Tibial nerve (tissue), 4 donors: Measurements from ENCODE around the gene KRT32. TPM values are rescaled to one million over a fixed set of nuclear protein-coding genes. Genes with fewer than 3 reads are reported as not detected.

Experiments
- DNase-seq, 2 donors: peaks; one replicate each; pipeline ENCODE4 v3.0.0-alpha.2; 2019; ENCODE audit warnings: low spot score in 2 of 2
- H3K27ac ChIP-seq, 4 donors: fragments of 200-600 bp; sonication (generic) in 3 of 4; one replicate each; pipeline ENCODE4 v1.5.1; 2017 to 2019; ENCODE audit warnings: mild to moderate bottlenecking in 1 of 4
- H3K27me3 ChIP-seq, 2 donors: fragments of 200-600 bp; sonication (generic) in 1 of 2; one replicate each; pipeline versions ENCODE4 v1.5.1 to v1.6.0; 2017 to 2019
- H3K36me3 ChIP-seq, 3 donors: fragments of 200-600 bp; sonication (generic); one replicate each; pipeline ENCODE4 v1.5.1; 2018 to 2019
- H3K4me1 ChIP-seq, 4 donors: fragments of 200-600 bp; sonication (generic) in 3 of 4; one replicate each; pipeline ENCODE4 v1.5.1; 2017 to 2019
- H3K4me3 ChIP-seq, 4 donors: fragments of 200-600 bp; sonication (generic) in 3 of 4; one replicate each; pipeline ENCODE4 v1.5.1; 2017 to 2019; ENCODE audit warnings: mild to moderate bottlenecking in 1 of 4, moderate library complexity in 1 of 4
- H3K9me3 ChIP-seq, 4 donors: fragments of 200-600 bp; sonication (generic) in 3 of 4; one replicate each; pipeline ENCODE4 v1.5.1; 2017 to 2019
- EP300 ChIP-seq, 2 donors: sonication (generic); formaldehyde crosslinking; IDR thresholded peaks; one replicate each; pipeline ENCODE4 v1.6.1; 2017; ENCODE audit warnings: antibody characterized with exemption in 2 of 2, mild to moderate bottlenecking in 1 of 2
- POLR2A ChIP-seq, 2 donors: fragments of 450-650 bp; IDR thresholded peaks; one replicate each; pipeline ENCODE4 v1.6.1; 2017; ENCODE audit warnings: antibody characterized with exemption in 2 of 2, mild to moderate bottlenecking in 2 of 2, moderate library complexity in 2 of 2
- WGBS, 2 donors: methylation state at CpG; one replicate each; pipeline ENCODE4 v1.1.5; 2018; 5-methylcytosine and 5-hydroxymethylcytosine counted together
- total RNA-seq, 4 donors: library from RNA; depleted of rRNA; stranded (reverse); fragments of >200 nt; gene quantifications; one replicate each; pipeline ENCODE4 v1.1.0, GENCODE V29; 2016
- TF ChIP-seq, protein P1 (sequence below), 5 experiments: fragments of 200-600 bp in 3 of 5; fragments of 450-650 bp in 2 of 5; sonication (generic) in 3 of 5; IDR thresholded peaks; one replicate each; pipeline ENCODE4 v1.5.1; 2016 to 2019; ENCODE audit warnings: antibody characterized with exemption in 5 of 5, mild to moderate bottlenecking in 3 of 5, moderate library complexity in 2 of 5

KRT32 gene
- total RNA-seq, 4 donors from 2014 or later, result 0.21 TPM; not detected in 3

DNA sequence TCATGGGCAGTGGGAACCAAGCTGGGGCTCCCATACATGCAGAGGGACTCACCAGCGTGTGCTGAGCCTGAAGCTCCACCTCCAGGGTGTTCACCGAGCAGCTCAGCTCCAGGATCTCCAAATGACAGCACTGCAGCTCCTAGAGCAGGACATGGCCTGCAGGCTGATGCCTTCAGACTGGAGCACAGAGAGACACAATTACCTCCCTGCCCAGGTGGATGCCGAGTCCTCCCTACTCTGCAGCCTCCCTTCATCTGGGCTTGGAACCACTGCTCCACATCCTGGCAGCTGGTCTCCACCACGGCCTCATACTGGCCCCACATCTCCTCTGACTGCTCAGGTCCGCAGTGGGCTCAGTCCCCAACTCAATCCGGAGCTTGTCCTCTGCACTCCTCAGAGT, 18.2 kb downstream of the KRT32 start:
- no peak for TF ChIP-seq EP300 (IDR thresholded peaks at IDR 0.05)
- TF ChIP-seq POLR2A (IDR thresholded peaks at IDR 0.05), result no peak
- TF ChIP-seq, protein P1, sequence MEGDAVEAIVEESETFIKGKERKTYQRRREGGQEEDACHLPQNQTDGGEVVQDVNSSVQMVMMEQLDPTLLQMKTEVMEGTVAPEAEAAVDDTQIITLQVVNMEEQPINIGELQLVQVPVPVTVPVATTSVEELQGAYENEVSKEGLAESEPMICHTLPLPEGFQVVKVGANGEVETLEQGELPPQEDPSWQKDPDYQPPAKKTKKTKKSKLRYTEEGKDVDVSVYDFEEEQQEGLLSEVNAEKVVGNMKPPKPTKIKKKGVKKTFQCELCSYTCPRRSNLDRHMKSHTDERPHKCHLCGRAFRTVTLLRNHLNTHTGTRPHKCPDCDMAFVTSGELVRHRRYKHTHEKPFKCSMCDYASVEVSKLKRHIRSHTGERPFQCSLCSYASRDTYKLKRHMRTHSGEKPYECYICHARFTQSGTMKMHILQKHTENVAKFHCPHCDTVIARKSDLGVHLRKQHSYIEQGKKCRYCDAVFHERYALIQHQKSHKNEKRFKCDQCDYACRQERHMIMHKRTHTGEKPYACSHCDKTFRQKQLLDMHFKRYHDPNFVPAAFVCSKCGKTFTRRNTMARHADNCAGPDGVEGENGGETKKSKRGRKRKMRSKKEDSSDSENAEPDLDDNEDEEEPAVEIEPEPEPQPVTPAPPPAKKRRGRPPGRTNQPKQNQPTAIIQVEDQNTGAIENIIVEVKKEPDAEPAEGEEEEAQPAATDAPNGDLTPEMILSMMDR (IDR thresholded peaks at IDR 0.05), result no peak
- Histone ChIP-seq H3K4me1 (peaks cover 0 to 11% (median 0%) of the 10 kb centered on the region in 4 donors), H3K27ac (no peak overlapping the region), H3K9me3 (peaks cover 0 to 12% (median 0%) of the 10 kb centered on the region in 4 donors), H3K36me3 (no peaks in the 10 kb centered on the region), H3K4me3 (no peak overlapping the region), H3K27me3 (no peaks in the 10 kb centered on the region)
- 81 to 96% methylated on average over 4 to 6 of the region's 6 CpGs for WGBS, 2 donors
- no peak for DNase-seq

DNA sequence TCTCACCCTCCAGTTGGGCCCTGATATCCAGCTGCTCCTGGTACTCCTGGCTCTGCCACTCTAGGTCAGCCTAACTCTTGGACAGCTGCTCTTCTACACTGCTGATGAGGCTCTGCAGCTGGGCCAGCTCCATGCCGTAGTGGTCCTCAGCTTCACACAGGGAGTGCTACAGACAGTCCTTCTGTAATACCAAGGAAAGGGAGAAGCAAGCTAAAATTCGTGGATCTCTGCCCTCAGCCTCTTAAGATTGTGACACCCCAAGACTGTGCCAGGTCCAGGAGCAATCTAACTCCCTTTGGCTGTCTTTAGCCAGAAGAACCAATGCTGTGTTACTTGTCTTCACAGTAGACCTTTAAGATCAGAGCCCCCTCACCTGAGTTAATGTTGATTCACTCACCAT, 18.7 kb downstream of the KRT32 start:
- Histone ChIP-seq H3K4me1 (peaks cover 0 to 11% (median 0%) of the 10 kb centered on the region in 4 donors), H3K36me3 (no peaks in the 10 kb centered on the region), H3K27me3 (no peaks in the 10 kb centered on the region), H3K4me3 (no peak overlapping the region), H3K27ac (no peak overlapping the region), H3K9me3 (peaks cover 0 to 12% (median 0%) of the 10 kb centered on the region in 4 donors)
- 44 to 51% methylated on average over 2 of the region's 2 CpGs for WGBS, 2 donors
- no peak for TF ChIP-seq POLR2A (IDR thresholded peaks at IDR 0.05)
- TF ChIP-seq EP300 (IDR thresholded peaks at IDR 0.05), result no peak
- TF ChIP-seq, protein P1 (IDR thresholded peaks at IDR 0.05), result no peak
- no peak for DNase-seq

DNA sequence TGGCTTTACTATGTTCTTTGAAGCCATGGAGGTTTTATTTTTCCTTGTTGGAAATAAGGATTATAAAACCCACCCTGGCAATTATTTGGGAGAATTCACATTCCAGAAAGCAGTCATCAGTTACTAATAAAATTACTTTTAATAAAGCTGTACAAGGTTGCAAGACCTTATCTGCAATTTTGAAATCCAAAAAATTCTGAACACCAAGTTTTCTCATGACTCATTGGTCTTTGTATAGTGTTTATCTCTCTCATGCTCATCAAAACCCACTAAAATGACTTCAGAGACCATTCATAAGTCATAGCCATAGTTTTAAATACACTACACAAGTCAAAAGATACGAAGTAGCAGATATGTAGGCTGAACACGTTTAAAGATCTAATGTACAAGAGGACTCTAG, 20.4 kb downstream of the KRT32 start:
- no peaks in the 10 kb centered on the region for H3K36me3 ChIP-seq
- H3K27me3 ChIP-seq, result no peaks in the 10 kb centered on the region
- WGBS, 2 donors, result 21 to 49% methylated on average over 2 of the region's 2 CpGs
- H3K9me3 ChIP-seq, result peaks cover 0 to 6% (median 0%) of the 10 kb centered on the region in 4 donors
- H3K4me3 ChIP-seq, result no peak overlapping the region
- H3K4me1 ChIP-seq, result peaks cover 0 to 11% (median 0%) of the 10 kb centered on the region in 4 donors
- no peak overlapping the region for H3K27ac ChIP-seq
- no peak for DNase-seq
- TF ChIP-seq EP300 (IDR thresholded peaks at IDR 0.05) (no peak), POLR2A (IDR thresholded peaks at IDR 0.05) (no peak)
- TF ChIP-seq, protein P1 (IDR thresholded peaks at IDR 0.05), result no peak

DNA sequence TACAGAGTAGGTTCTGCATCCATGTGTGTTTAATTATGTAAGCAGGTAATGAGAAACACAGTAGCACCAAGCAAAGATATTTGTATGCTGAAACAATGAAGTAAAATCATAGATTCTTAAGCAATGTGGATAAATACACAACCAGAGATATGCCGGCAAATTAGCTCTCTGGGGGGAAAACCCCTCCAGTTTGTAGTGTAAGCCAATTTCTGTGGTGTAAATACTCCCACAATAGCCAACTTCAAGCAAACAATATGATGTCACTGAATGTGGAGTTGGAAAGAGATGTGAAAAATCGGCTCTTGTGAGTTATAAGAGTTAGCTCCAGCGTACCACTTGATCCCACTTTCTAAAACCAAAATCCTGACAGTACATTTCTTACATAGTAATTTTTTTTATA, 22.5 kb downstream of the KRT32 start:
- H3K9me3 ChIP-seq, result no peaks in the 10 kb centered on the region
- H3K4me3 ChIP-seq, result no peak overlapping the region
- WGBS, 2 donors, result 61 to 76% methylated on average over 3 of the region's 3 CpGs

DNA sequence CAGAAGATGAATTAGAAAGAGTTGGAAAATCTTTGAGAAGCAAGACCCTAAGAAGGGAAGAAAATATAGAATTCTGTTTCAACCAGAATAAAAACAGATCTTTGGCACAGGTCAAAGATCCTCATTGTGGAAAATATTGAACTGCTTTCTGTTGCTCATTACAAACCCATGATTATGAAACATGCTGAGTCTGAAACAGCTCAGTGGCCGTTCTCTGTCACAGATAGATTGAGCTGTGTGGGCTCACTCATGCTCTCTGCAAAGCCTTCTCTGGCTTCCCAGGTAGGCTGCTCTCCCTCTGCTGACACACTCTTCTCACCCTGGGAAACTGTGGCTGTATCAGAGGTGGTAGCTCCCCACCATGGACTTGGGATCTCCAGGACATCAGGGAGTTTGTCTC, 23.0 kb downstream of the KRT32 start:
- 38 to 44% methylated on average over 1 of the region's 1 CpG for WGBS, 2 donors
- Histone ChIP-seq H3K27me3 (no peaks in the 10 kb centered on the region), H3K4me3 (no peak overlapping the region), H3K9me3 (no peaks in the 10 kb centered on the region), H3K36me3 (no peaks in the 10 kb centered on the region), H3K27ac (no peak overlapping the region), H3K4me1 (peaks cover 0 to 11% (median 0%) of the 10 kb centered on the region in 4 donors)
- TF ChIP-seq POLR2A (IDR thresholded peaks at IDR 0.05) (no peak), EP300 (IDR thresholded peaks at IDR 0.05) (no peak)
- TF ChIP-seq, protein P1 (IDR thresholded peaks at IDR 0.05), result no peak
- DNase-seq, result no peak

More for the DNA sequence above, 22.5 kb downstream of the KRT32 start:
- TF ChIP-seq POLR2A (IDR thresholded peaks at IDR 0.05) (no peak), EP300 (IDR thresholded peaks at IDR 0.05) (no peak)
- TF ChIP-seq, protein P1 (IDR thresholded peaks at IDR 0.05), result no peak
- Histone ChIP-seq H3K27me3 (no peaks in the 10 kb centered on the region), H3K4me1 (peaks cover 0 to 11% (median 0%) of the 10 kb centered on the region in 4 donors), H3K36me3 (no peaks in the 10 kb centered on the region), H3K27ac (no peak overlapping the region)
- no peak for DNase-seq
